Iris pigment epithelial cell (primary cell): ENCODE measurements around the gene PCAT6.
A peak's percentile ranks its signal among the peaks of the same experiment; 100 is the strongest.

Source experiments
- DNase-seq: peaks from one replicate; pipeline ENCODE4 v3.0.0-alpha.2; 2011; ENCODE audit warnings: low read depth

Gene PCAT6

DNA sequence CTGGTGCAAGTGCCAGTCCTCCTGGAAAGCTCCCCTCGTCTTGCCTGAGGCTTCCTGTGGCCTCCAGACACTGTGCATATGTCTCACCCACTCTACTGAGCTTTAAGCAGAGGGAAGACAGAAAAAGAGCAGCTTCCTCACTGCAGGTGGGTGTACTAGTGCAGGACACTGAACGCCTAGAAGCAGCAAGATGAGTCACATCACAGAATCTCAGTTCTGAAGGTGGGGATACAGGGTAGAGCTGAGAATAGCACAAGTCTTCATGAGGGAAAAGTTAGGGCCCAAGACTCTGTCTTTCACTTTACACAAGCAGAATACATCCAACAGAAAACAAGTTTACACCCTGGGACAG is 37.4 kb downstream of the PCAT6 start:
- no peak for DNase-seq

DNA sequence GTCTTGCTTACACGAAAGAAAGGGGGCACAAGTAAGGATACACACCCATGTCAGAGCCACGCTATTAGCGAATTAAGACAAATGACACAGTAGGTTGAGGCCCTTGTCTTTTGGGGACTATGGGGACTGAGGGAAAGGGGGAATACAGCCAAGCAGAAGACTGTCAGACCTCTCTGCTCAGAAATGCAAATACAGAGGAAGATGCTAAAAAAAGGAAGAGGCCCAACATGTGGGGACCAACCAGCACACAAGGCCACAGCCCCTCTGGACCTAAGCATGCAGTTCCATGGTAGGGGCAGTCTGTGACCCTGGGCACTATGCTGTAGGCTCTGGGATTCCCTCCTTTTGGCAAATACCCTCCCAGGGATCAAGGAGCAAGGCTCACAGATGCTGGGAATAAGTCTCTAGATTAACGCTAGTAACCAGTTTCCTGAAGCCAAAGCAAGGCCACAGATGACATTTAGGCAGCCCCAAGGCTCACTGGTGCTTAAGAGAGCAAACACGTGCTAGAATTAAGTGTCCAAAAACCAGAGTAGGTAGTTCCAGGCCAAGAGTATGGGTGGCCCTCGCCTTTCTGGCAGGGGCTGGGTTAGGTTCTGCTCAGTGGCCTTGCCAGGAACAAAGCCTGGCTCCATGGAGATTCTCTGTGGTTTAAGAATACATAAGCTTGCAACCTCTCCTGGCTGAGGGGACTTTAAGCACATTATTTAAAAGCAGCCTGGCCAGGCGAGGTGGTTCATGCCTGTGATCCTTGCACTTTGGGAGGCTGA is 40.0 kb downstream of the PCAT6 start:
- no peak for DNase-seq

DNA sequence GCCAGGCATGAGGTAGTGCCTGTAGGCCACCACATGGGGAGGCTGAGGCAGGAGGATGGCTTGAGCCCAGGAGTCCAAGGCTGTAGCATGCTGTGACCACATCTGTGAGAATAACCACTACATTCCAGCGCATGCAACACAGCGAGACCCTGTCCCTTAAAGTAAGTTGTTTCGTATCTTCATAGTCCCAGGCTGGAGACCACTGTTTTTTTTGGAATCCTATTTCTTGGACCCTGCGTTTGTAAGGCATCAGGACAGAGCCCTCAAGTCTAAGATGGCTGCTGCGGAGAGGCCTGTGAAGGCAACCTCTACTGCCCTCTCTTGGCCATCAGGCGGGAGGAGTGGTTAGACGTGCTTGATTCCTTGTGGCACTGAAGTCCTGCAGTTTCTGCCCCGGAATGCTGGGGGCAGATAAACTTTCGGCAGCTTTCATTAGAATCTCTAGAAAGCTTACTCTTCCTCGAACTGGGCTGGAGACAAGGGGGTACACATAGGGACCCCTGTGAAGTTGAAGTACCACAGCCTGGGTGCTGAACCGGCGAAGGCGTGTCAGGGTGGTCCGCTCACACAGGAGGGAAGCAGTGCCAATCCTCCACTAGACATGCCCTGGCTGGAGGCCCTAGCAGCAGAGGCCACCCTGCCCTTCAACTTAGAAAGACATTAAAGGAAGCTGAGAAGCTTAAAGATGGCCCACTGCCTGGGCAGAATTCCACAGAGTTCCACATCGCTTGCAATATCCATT is 41.6 kb downstream of the PCAT6 start:
- peak; percentile 76 for DNase-seq

DNA sequence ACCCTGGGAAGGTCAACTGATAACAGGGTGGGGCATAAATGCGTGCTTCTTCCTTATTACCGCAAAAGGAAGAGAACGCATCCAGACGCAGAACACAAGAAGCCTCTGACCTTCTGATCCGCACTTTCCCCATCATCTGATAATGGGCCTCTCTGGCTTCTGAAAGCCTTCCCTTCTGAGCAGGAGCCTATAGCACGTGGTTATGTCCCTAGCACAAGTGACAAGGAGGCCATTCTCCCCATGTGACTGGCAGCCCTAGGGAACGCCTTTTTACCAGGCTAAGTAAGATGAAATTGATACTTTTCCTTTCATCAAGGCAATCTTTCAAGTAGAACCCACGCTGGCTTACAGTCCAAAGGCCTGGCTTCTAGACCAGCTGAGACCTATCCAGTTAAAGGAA is 44.0 kb downstream of the PCAT6 start:
- no peak for DNase-seq

DNA sequence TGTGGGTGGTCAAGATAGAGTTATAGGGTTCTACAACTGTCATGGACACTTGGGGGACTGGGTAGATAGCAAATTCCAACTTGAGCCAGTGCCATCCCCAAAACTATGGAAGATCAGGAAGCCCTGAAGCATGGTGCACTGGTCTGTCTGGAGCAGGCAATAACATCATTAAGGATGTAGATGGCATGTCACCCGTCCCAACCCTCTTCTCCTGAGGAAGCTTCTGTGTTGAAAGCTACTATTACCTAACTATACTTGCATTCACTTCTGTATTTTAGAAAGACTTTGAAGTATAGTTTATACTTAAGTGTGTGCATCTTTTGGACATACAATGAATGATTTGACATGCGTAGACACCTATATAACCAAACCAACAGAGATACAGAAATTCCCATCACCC is 45.3 kb downstream of the PCAT6 start:
- DNase-seq = no peak

DNA sequence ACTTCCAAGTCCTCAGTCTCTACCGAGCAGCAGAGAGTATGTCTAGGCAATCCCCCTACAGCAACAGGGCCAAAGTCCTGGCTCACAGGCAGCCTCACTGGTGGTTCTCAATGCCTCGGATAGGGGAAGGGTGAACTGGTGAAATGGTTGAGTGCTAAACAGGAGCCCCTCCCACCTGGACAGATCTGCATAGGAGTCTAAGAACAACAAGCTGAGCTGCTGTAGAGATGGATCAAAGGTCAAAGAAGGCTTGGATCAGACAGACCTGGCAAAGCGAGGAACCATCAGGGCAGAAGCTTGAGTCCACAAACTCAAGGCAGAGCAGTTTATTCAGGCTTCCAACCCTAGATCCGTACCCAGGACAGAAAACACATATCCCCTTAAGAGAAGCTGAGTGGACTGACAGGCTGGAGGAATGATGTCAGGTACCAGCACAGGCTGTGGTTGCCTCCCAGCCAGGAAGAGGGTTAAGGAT is 46.4 kb downstream of the PCAT6 start:
- no peak for DNase-seq

DNA sequence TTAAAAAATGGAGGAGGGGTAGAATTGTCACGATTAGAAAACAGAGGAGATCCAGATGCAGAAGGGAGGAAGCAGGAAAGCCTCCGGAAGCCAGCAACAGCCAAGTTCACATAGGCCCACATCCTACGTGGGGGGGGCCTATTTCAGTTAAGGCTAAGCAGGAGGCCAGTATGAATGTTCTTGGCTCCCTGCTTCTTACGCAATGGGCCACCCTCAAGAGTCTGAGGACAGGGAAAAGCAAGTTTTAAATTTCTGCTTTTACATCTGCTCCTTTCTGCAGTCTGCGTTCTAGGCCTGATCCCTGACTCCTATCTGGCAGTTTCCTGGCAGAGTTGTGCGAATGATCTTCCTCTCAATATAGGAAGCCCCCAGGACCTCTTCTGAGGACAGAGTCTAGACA is 47.6 kb downstream of the PCAT6 start:
- DNase-seq = peak; percentile 82

DNA sequence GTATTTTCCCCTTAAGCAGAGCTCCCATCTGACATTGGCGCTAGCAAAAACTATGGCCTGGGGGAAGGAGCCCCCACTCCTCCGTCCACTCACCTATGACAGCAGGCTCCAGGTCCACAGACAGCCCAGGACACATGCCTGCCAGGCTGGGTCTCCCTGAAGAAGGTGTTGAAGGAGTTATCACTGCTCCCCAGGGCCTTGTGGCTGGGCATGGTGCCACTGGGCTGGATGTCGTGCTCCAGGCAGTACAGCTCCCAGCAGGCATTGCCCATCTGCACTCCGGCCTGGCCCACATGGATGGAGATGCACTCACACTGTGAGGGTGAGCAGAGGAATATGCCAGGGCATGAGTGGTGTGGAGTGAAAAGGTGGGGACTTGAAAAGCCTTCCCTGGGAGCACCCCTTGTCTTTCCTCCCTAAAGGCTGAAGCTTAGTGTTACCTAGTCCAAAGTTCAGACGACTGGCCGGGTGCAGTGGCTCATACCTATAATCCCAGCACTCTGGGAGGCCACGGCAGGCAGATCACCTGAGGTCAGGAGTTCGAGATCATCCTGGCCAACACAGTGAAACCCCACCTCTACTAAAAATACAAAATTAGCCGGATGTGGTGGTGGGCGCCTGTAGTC is 48.1 kb downstream of the PCAT6 start:
- no peak for DNase-seq

DNA sequence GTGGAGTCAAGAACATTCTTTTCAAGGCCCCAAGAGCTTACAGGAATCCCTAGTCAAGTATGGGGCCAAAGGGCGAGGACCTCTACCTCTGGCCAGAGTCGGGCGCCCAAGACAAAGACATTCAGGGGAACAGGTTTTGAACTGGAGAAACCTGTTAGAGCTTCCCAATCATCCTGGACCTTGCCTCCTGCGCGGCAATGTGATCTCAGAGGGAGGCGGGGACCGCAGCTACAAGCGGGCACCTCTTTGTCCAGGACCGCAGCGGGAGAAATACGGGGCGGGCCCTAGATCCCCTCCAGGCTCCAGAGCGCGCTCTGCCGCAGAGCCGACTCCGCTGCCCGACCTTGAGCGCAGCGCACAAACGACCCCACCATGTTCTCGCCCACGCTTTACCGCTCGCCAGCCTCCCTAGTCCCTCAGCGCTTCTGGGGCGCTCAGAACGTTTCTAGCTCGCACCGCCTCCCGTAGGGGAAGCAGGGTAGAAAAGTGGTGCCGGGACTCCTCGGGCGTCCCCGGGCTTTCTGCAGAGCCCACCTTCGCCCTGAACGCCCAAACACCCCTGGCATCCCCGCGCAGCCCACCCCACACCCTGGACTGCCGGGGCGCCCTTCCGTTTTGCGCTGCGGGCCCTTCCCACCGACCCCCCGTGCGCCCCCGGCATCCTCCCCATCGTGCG is 50.1 kb downstream of the PCAT6 start:
- DNase-seq = peak; percentile 45
